WTC11 (cell line): ENCODE data around the gene ARL6IP5. TPM values are rescaled to one million over a fixed set of nuclear protein-coding genes. Genes with fewer than 3 reads are reported as not detected.

Experiments
- ATAC-seq: fragments of 200-7000 bp; cut with Tn5 transposase; 2 replicates; pipeline ENCODE4 v1.10.0; 2021; ENCODE audit warnings: mild to moderate bottlenecking, moderate library complexity
- CTCF ChIA-PET: fragments of 300-600 bp; sonication (Branson Sonifier 250); formaldehyde crosslinking; loops from one replicate; lab custom pipeline; 2021; ENCODE audit warnings: antibody characterized with exemption; lab: Charles Lee
- POLR2A ChIA-PET: fragments of 350-600 bp; sonication (Branson Sonifier 250); formaldehyde crosslinking; loops from one replicate; lab custom pipeline; 2021; ENCODE audit warnings: antibody characterized with exemption; lab: Charles Lee
- DNase-seq: peaks from one replicate; pipeline ENCODE4 v3.0.0; 2021; ENCODE audit warnings: low spot score
- H3K27ac Mint-ChIP-seq: 2 replicates; pipeline ENCODE4 v1.8.0; 2021; ENCODE audit warnings: mixed read lengths
- H3K27me3 Mint-ChIP-seq: 2 replicates; pipeline ENCODE4 v1.8.0; 2021; ENCODE audit warnings: low read depth, mild to moderate bottlenecking, moderate library complexity, mixed read lengths
- H3K36me3 Mint-ChIP-seq: 2 replicates; pipeline ENCODE4 v1.8.0; 2021; ENCODE audit warnings: mixed read lengths
- H3K4me1 Mint-ChIP-seq: 2 replicates; pipeline ENCODE4 v1.8.0; 2022; ENCODE audit warnings: mixed read lengths
- H3K4me3 Mint-ChIP-seq: 2 replicates; pipeline ENCODE4 v1.8.0; 2021; ENCODE audit warnings: mild to moderate bottlenecking, moderate library complexity, mixed read lengths
- H3K9me3 Mint-ChIP-seq: 2 replicates; pipeline ENCODE4 v1.8.0; 2021; ENCODE audit warnings: mixed read lengths
- CBFB ChIP-seq: sonication (generic); formaldehyde crosslinking; IDR thresholded peaks from 2 replicates; pipeline ENCODE4 v1.8.1; 2022; ENCODE audit warnings: mild to moderate bottlenecking, low read depth, missing genetic modification reagents
- GABPB1 ChIP-seq: sonication (generic); formaldehyde crosslinking; IDR thresholded peaks from 2 replicates; pipeline ENCODE4 v1.8.1; 2023; ENCODE audit warnings: mild to moderate bottlenecking, missing genetic modification reagents
- GRHL2 ChIP-seq: fragments of 250-450 bp; sonication (Bioruptor Pico); IDR thresholded peaks from 2 replicates; pipeline ENCODE4 v1.8.0; 2022; ENCODE audit warnings: mild to moderate bottlenecking, moderate library complexity; ENCODE audit not compliant: insufficient replicate concordance, severe bottlenecking
- IRF2 ChIP-seq: sonication (generic); formaldehyde crosslinking; IDR thresholded peaks from 2 replicates; pipeline ENCODE4 v1.8.0; 2022; ENCODE audit warnings: low read depth, missing genetic modification reagents, borderline replicate concordance
- JAZF1 ChIP-seq: fragments of 250-450 bp; sonication (Bioruptor Pico); IDR thresholded peaks from 2 replicates; pipeline ENCODE4 v1.9.0; 2021; ENCODE audit warnings: moderate library complexity, mild to moderate bottlenecking, inconsistent platforms
- MXD4 ChIP-seq: fragments of 250-450 bp; sonication (Bioruptor Pico); IDR thresholded peaks from 2 replicates; pipeline ENCODE4 v1.8.0; 2021; ENCODE audit warnings: mild to moderate bottlenecking, moderate library complexity, borderline replicate concordance
- NFYB ChIP-seq: sonication (generic); formaldehyde crosslinking; conservative IDR thresholded peaks from 2 replicates; pipeline ENCODE4 v1.8.0; 2022; ENCODE audit warnings: low read depth, missing genetic modification reagents
- OVOL2 ChIP-seq: fragments of 250-450 bp; sonication (Bioruptor Pico); IDR thresholded peaks from 2 replicates; pipeline ENCODE4 v1.9.0; 2021; ENCODE audit warnings: mild to moderate bottlenecking, borderline replicate concordance
- SOX15 ChIP-seq: fragments of 250-450 bp; sonication (Bioruptor Pico); IDR thresholded peaks from 2 replicates; pipeline ENCODE4 v1.9.0; 2021; ENCODE audit warnings: mild to moderate bottlenecking
- ZNF138 ChIP-seq: sonication (generic); formaldehyde crosslinking; conservative IDR thresholded peaks from 2 replicates; pipeline ENCODE4 v1.8.1; 2022; ENCODE audit warnings: mild to moderate bottlenecking, moderate library complexity, missing genetic modification reagents
- ZNF263 ChIP-seq: sonication (generic); formaldehyde crosslinking; IDR thresholded peaks from 2 replicates; pipeline ENCODE4 v1.8.1; 2022; ENCODE audit warnings: low read depth, mild to moderate bottlenecking, moderate library complexity, missing genetic modification reagents
- ZNF396 ChIP-seq: fragments of 250-450 bp; sonication (Bioruptor Pico); IDR thresholded peaks from 2 replicates; pipeline ENCODE4 v1.8.0; 2021; ENCODE audit warnings: mild to moderate bottlenecking, moderate library complexity, borderline replicate concordance
- total RNA-seq: library from RNA; stranded (reverse); gene quantifications from 3 replicates; pipeline ENCODE4 v1.2.3, GENCODE V29; 2021
- TF ChIP-seq, protein P1 (sequence below): sonication (generic); formaldehyde crosslinking; IDR thresholded peaks from 2 replicates; pipeline ENCODE4 v1.8.1; 2022; ENCODE audit warnings: mild to moderate bottlenecking, missing genetic modification reagents, moderate library complexity, borderline replicate concordance
- TF ChIP-seq, protein P2 (sequence below): sonication (generic); formaldehyde crosslinking; IDR thresholded peaks from 2 replicates; pipeline ENCODE4 v1.8.1; 2023; ENCODE audit warnings: mild to moderate bottlenecking, missing genetic modification reagents, borderline replicate concordance
- TF ChIP-seq, protein P3 (sequence below): sonication (generic); formaldehyde crosslinking; IDR thresholded peaks from 2 replicates; pipeline ENCODE4 v1.8.1; 2022; ENCODE audit warnings: missing genetic modification reagents, borderline replicate concordance
- TF ChIP-seq, protein P4 (sequence below): sonication (generic); formaldehyde crosslinking; IDR thresholded peaks from 2 replicates; pipeline ENCODE4 v1.8.0; 2022; ENCODE audit warnings: mild to moderate bottlenecking, missing genetic modification reagents
- TF ChIP-seq, protein P5 (sequence below): fragments of 250-450 bp; sonication (Bioruptor Pico); IDR thresholded peaks from 2 replicates; pipeline ENCODE4 v1.9.0; 2021; ENCODE audit warnings: mild to moderate bottlenecking
- TF ChIP-seq, protein P6 (sequence below): sonication (generic); formaldehyde crosslinking; IDR thresholded peaks from 2 replicates; pipeline ENCODE4 v1.8.1; 2023; ENCODE audit warnings: mild to moderate bottlenecking, missing genetic modification reagents, moderate library complexity
- TF ChIP-seq, protein P7 (sequence below): sonication (generic); formaldehyde crosslinking; IDR thresholded peaks from 2 replicates; pipeline ENCODE4 v1.8.0; 2023; ENCODE audit warnings: mild to moderate bottlenecking, missing genetic modification reagents

Gene ARL6IP5
- total RNA-seq, 1 experiment from 2014 or later, result 28.4 TPM

DNA sequence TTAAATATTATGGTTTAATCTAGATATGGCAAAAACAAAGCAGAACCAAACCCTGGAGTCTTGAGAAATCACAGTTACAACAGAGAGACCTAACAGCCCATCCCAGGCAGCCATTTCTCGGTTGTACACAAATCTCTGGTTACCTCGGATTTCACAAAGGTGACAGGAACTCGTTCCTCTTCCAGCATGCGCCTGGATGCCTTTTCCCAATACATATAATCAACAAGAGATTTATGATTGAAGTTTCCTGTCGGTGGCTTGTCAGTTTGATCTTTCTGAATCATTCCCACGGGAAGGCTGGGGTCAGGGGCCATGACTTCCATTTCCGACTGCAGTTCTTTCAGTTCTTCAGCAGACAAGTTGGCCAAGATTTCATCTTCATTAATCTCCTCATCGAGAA lies 37.2 kb downstream of the ARL6IP5 start:
- no peak for ATAC-seq

DNA sequence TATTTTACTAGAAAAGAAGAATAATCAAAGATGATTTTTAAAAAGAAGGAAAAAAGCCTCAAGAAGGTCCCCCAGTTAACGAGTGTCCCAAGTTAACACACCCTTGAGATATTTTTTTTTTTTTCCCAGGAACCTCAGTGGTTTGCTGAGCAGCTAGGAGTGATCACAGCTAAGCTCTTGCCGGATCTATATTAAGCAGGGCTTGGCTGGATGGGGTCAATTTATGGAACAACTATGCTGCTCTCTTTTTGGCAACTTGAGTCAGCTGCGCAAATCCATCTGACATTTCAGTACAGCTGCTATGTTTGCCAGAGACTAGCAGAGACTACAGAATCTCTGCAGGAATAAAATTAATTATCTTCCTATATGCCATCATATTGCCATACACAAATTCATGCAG lies 37.7 kb downstream of the ARL6IP5 start, which contains the start of gene LMOD3:
Gene LMOD3 (minus strand): TSS at position 193 of the 400 bp plus-strand sequence. CDS start 209 bp downstream, outside the sequence.
- Mint-ChIP-seq H3K27ac (no peak within 1 kb of the TSS), H3K9me3 (no peaks in the 10 kb centered on the region), H3K4me1 (peaks cover 6% of the 10 kb centered on the region; the same call in 1 of the 2 replicates), H3K4me3 (no peak within 1 kb of the TSS), H3K36me3 (no peaks in the 10 kb centered on the region), H3K27me3 (no peaks in the 10 kb centered on the region)
- no peak for DNase-seq
- CTCF ChIA-PET, result interaction anchor here (0.6 to 1.8 kb wide), 3 partner anchors 31 to 288 kb away, joined by 3 to 8 read pairs (median 5); no protein-coding TSS in a partner anchor
- ATAC-seq, result no peak
- POLR2A ChIA-PET, result no interaction called here
- TF ChIP-seq, protein P1, sequence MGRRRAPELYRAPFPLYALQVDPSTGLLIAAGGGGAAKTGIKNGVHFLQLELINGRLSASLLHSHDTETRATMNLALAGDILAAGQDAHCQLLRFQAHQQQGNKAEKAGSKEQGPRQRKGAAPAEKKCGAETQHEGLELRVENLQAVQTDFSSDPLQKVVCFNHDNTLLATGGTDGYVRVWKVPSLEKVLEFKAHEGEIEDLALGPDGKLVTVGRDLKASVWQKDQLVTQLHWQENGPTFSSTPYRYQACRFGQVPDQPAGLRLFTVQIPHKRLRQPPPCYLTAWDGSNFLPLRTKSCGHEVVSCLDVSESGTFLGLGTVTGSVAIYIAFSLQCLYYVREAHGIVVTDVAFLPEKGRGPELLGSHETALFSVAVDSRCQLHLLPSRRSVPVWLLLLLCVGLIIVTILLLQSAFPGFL, result no peak
- TF ChIP-seq ZNF396 (CRISPR knock-in tag) (no peak), SOX15 (CRISPR knock-in tag) (no peak), IRF2 (CRISPR knock-in tag) (no peak)
- TF ChIP-seq, protein P2, sequence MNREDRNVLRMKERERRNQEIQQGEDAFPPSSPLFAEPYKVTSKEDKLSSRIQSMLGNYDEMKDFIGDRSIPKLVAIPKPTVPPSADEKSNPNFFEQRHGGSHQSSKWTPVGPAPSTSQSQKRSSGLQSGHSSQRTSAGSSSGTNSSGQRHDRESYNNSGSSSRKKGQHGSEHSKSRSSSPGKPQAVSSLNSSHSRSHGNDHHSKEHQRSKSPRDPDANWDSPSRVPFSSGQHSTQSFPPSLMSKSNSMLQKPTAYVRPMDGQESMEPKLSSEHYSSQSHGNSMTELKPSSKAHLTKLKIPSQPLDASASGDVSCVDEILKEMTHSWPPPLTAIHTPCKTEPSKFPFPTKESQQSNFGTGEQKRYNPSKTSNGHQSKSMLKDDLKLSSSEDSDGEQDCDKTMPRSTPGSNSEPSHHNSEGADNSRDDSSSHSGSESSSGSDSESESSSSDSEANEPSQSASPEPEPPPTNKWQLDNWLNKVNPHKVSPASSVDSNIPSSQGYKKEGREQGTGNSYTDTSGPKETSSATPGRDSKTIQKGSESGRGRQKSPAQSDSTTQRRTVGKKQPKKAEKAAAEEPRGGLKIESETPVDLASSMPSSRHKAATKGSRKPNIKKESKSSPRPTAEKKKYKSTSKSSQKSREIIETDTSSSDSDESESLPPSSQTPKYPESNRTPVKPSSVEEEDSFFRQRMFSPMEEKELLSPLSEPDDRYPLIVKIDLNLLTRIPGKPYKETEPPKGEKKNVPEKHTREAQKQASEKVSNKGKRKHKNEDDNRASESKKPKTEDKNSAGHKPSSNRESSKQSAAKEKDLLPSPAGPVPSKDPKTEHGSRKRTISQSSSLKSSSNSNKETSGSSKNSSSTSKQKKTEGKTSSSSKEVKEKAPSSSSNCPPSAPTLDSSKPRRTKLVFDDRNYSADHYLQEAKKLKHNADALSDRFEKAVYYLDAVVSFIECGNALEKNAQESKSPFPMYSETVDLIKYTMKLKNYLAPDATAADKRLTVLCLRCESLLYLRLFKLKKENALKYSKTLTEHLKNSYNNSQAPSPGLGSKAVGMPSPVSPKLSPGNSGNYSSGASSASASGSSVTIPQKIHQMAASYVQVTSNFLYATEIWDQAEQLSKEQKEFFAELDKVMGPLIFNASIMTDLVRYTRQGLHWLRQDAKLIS (CRISPR knock-in tag), result no peak
- TF ChIP-seq, protein P3, sequence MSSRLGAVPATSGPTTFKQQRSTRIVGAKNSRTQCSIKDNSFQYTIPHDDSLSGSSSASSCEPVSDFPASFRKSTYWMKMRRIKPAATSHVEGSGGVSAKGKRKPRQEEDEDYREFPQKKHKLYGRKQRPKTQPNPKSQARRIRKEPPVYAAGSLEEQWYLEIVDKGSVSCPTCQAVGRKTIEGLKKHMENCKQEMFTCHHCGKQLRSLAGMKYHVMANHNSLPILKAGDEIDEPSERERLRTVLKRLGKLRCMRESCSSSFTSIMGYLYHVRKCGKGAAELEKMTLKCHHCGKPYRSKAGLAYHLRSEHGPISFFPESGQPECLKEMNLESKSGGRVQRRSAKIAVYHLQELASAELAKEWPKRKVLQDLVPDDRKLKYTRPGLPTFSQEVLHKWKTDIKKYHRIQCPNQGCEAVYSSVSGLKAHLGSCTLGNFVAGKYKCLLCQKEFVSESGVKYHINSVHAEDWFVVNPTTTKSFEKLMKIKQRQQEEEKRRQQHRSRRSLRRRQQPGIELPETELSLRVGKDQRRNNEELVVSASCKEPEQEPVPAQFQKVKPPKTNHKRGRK (CRISPR knock-in tag), result no peak

More for the DNA sequence above, 37.2 kb downstream of the ARL6IP5 start:
- no peak for DNase-seq
- CTCF ChIA-PET, result interaction anchor here (0.8 to 1.9 kb wide), 10 partner anchors 13 to 288 kb away, joined by 3 to 17 read pairs (median 5); no protein-coding TSS in a partner anchor
- H3K27ac Mint-ChIP-seq, result no peak overlapping the region
- peaks cover 6% of the 10 kb centered on the region for H3K4me1 Mint-ChIP-seq
- no peak overlapping the region for H3K4me3 Mint-ChIP-seq
- POLR2A ChIA-PET, result no interaction called here
- H3K27me3 Mint-ChIP-seq, result no peaks in the 10 kb centered on the region
- no peaks in the 10 kb centered on the region for H3K36me3 Mint-ChIP-seq
- TF ChIP-seq, protein P4, sequence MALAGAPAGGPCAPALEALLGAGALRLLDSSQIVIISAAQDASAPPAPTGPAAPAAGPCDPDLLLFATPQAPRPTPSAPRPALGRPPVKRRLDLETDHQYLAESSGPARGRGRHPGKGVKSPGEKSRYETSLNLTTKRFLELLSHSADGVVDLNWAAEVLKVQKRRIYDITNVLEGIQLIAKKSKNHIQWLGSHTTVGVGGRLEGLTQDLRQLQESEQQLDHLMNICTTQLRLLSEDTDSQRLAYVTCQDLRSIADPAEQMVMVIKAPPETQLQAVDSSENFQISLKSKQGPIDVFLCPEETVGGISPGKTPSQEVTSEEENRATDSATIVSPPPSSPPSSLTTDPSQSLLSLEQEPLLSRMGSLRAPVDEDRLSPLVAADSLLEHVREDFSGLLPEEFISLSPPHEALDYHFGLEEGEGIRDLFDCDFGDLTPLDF (CRISPR knock-in tag), result no peak
- TF ChIP-seq CBFB (CRISPR knock-in tag) (no peak), MXD4 (no peak), NFYB (CRISPR knock-in tag) (no peak), ZNF138 (CRISPR knock-in tag) (no peak), GABPB1 (CRISPR knock-in tag) (no peak), OVOL2 (CRISPR knock-in tag) (no peak), JAZF1 (CRISPR knock-in tag) (no peak), ZNF263 (CRISPR knock-in tag) (no peak), GRHL2 (CRISPR knock-in tag) (no peak)
- TF ChIP-seq, protein P5, sequence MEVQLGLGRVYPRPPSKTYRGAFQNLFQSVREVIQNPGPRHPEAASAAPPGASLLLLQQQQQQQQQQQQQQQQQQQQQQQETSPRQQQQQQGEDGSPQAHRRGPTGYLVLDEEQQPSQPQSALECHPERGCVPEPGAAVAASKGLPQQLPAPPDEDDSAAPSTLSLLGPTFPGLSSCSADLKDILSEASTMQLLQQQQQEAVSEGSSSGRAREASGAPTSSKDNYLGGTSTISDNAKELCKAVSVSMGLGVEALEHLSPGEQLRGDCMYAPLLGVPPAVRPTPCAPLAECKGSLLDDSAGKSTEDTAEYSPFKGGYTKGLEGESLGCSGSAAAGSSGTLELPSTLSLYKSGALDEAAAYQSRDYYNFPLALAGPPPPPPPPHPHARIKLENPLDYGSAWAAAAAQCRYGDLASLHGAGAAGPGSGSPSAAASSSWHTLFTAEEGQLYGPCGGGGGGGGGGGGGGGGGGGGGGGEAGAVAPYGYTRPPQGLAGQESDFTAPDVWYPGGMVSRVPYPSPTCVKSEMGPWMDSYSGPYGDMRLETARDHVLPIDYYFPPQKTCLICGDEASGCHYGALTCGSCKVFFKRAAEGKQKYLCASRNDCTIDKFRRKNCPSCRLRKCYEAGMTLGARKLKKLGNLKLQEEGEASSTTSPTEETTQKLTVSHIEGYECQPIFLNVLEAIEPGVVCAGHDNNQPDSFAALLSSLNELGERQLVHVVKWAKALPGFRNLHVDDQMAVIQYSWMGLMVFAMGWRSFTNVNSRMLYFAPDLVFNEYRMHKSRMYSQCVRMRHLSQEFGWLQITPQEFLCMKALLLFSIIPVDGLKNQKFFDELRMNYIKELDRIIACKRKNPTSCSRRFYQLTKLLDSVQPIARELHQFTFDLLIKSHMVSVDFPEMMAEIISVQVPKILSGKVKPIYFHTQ, result no peak
- TF ChIP-seq, protein P6, sequence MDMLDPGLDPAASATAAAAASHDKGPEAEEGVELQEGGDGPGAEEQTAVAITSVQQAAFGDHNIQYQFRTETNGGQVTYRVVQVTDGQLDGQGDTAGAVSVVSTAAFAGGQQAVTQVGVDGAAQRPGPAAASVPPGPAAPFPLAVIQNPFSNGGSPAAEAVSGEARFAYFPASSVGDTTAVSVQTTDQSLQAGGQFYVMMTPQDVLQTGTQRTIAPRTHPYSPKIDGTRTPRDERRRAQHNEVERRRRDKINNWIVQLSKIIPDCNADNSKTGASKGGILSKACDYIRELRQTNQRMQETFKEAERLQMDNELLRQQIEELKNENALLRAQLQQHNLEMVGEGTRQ (CRISPR knock-in tag), result no peak
- TF ChIP-seq, protein P7, sequence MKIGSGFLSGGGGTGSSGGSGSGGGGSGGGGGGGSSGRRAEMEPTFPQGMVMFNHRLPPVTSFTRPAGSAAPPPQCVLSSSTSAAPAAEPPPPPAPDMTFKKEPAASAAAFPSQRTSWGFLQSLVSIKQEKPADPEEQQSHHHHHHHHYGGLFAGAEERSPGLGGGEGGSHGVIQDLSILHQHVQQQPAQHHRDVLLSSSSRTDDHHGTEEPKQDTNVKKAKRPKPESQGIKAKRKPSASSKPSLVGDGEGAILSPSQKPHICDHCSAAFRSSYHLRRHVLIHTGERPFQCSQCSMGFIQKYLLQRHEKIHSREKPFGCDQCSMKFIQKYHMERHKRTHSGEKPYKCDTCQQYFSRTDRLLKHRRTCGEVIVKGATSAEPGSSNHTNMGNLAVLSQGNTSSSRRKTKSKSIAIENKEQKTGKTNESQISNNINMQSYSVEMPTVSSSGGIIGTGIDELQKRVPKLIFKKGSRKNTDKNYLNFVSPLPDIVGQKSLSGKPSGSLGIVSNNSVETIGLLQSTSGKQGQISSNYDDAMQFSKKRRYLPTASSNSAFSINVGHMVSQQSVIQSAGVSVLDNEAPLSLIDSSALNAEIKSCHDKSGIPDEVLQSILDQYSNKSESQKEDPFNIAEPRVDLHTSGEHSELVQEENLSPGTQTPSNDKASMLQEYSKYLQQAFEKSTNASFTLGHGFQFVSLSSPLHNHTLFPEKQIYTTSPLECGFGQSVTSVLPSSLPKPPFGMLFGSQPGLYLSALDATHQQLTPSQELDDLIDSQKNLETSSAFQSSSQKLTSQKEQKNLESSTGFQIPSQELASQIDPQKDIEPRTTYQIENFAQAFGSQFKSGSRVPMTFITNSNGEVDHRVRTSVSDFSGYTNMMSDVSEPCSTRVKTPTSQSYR (CRISPR knock-in tag), result no peak
- no peaks in the 10 kb centered on the region for H3K9me3 Mint-ChIP-seq
